Measurements from ENCODE around the gene NAA25. TPM values are rescaled to one million over a fixed set of nuclear protein-coding genes. Genes with fewer than 3 reads are reported as not detected.
A peak's percentile ranks its signal among the peaks of the same experiment; 100 is the strongest.

The NAA25 gene
- total and polyA plus RNA-seq, 8 donors, result 2.3 to 72.6 (median 11.3) TPM

GRCh38 chr12:112151766-112152541, 43.4 kb upstream of the NAA25 start:
- Histone ChIP-seq H3K27ac (no peak overlapping the region), H3K27me3 (no peaks in the 10 kb centered on the region), H3K36me3 (peaks cover 63 to 86% (median 82%) of the 10 kb centered on the region in 4 donors), H3K4me3 (no peak overlapping the region), H3K4me1 (no peaks in the 10 kb centered on the region), H3K9me3 (peaks cover 0 to 5% (median 0%) of the 10 kb centered on the region in 4 donors)
- 89 to 93% (median 91%) methylated on average over 11 of the region's 11 CpGs for WGBS, 5 donors
- no peak for TF ChIP-seq POLR2A (IDR thresholded peaks at IDR 0.05)
- TF ChIP-seq EP300 (IDR thresholded peaks at IDR 0.05), result no peak
- no peak for TF ChIP-seq POLR2AphosphoS5 (IDR thresholded peaks at IDR 0.05)
- TF ChIP-seq CTCF (IDR thresholded peaks at IDR 0.05), result no peak
- no peak for DNase-seq
- intact Hi-C loops (cut with DNase I; ENCODE audit: low total_unique reads), result no loop called here

GRCh38 chr12:112149596-112149995, 41.0 kb upstream of the NAA25 start:
- WGBS, 5 donors, result 73 to 91% (median 77%) methylated on average over 3 to 5 of the region's 5 CpGs
- H3K36me3 ChIP-seq, result peaks cover 83 to 100% (median 98%) of the 10 kb centered on the region in 4 donors

GRCh38 chr12:112148031-112148513, 39.5 kb upstream of the NAA25 start:
- Histone ChIP-seq H3K4me1 (no peaks in the 10 kb centered on the region), H3K36me3 (peaks cover 91 to 100% (median 98%) of the 10 kb centered on the region in 4 donors)

More at GRCh38 chr12:112149596-112149995, 41.0 kb upstream of the NAA25 start:
- peak in 1 of 2 donors; percentile 72 for DNase-seq
- Histone ChIP-seq H3K27ac (no peak overlapping the region), H3K27me3 (no peaks in the 10 kb centered on the region), H3K9me3 (no peaks in the 10 kb centered on the region), H3K4me3 (no peak overlapping the region), H3K4me1 (no peaks in the 10 kb centered on the region)
- TF ChIP-seq EP300 (IDR thresholded peaks at IDR 0.05), result no peak
- TF ChIP-seq POLR2A (IDR thresholded peaks at IDR 0.05), result no peak
- TF ChIP-seq POLR2AphosphoS5 (IDR thresholded peaks at IDR 0.05), result no peak
- TF ChIP-seq CTCF (IDR thresholded peaks at IDR 0.05), result no peak
- intact Hi-C loops (cut with DNase I; ENCODE audit: low total_unique reads), result no loop called here

GRCh38 chr12:112146123-112146522, 37.5 kb upstream of the NAA25 start:
- TF ChIP-seq POLR2A (IDR thresholded peaks at IDR 0.05) (no peak), CTCF (IDR thresholded peaks at IDR 0.05) (no peak), POLR2AphosphoS5 (IDR thresholded peaks at IDR 0.05) (no peak), EP300 (IDR thresholded peaks at IDR 0.05) (no peak)
- Histone ChIP-seq H3K27me3 (no peaks in the 10 kb centered on the region), H3K4me1 (no peaks in the 10 kb centered on the region), H3K36me3 (peaks cover 89 to 100% (median 98%) of the 10 kb centered on the region in 4 donors), H3K9me3 (no peaks in the 10 kb centered on the region), H3K4me3 (no peak overlapping the region), H3K27ac (no peak overlapping the region)
- intact Hi-C loops (cut with DNase I; ENCODE audit: low total_unique reads), result no loop called here
- 57 to 97% (median 92%) methylated on average over 1 of the region's 1 CpG for WGBS, 5 donors
- DNase-seq, result peak in 1 of 2 donors; percentile 5

More at GRCh38 chr12:112148031-112148513, 39.5 kb upstream of the NAA25 start:
- WGBS, 5 donors, result 86 to 88% (median 87%) methylated on average over 3 of the region's 3 CpGs
- H3K27ac ChIP-seq, result no peak overlapping the region
- intact Hi-C loops (cut with DNase I; ENCODE audit: low total_unique reads), result no loop called here
- H3K4me3 ChIP-seq, result no peak overlapping the region
- TF ChIP-seq POLR2A (IDR thresholded peaks at IDR 0.05) (no peak), POLR2AphosphoS5 (IDR thresholded peaks at IDR 0.05) (no peak), CTCF (IDR thresholded peaks at IDR 0.05) (no peak), EP300 (IDR thresholded peaks at IDR 0.05) (no peak)
- DNase-seq, result peak in 1 of 2 donors; percentile 7
- H3K9me3 ChIP-seq, result no peaks in the 10 kb centered on the region
- H3K27me3 ChIP-seq, result no peaks in the 10 kb centered on the region
